Muscle layer of duodenum (tissue), 2 donors: ENCODE results near the gene EXO1.
"Not testable (repeated sequence)": the region's sequence is repeated elsewhere in the genome, so short reads cannot be mapped to it uniquely, and the experiment has no call there.

Experiments used
- H3K27ac ChIP-seq: one replicate; pipeline ENCODE4 v1.7.0; 2013; ENCODE audit warnings: mild to moderate bottlenecking, low read length
- H3K27me3 ChIP-seq: one replicate; pipeline ENCODE4 v1.7.0; 2013; ENCODE audit warnings: low read depth, mild to moderate bottlenecking, control low read depth, low read length
- H3K36me3 ChIP-seq, 2 donors: one replicate each; pipeline ENCODE4 v1.7.0; 2013; ENCODE audit warnings: low read length in 2 of 2, control low read depth in 1 of 2, mild to moderate bottlenecking in 1 of 2; ENCODE audit not compliant: insufficient read depth in 2 of 2, control insufficient read depth in 1 of 2
- H3K4me1 ChIP-seq, 2 donors: one replicate each; pipeline ENCODE4 v1.7.0; 2013; ENCODE audit warnings: low read length in 2 of 2, mild to moderate bottlenecking in 2 of 2, control low read depth in 1 of 2, moderate library complexity in 1 of 2; ENCODE audit not compliant: insufficient read depth in 2 of 2, control insufficient read depth in 1 of 2
- H3K4me3 ChIP-seq, 2 donors: one replicate each; pipeline ENCODE4 v1.7.0; 2013; ENCODE audit warnings: low read length in 2 of 2, low read depth in 1 of 2, mild to moderate bottlenecking in 1 of 2
- H3K9me3 ChIP-seq, 2 donors: one replicate each; pipeline ENCODE4 v1.7.0; 2013; ENCODE audit warnings: low read length in 2 of 2, control low read depth in 1 of 2, mild to moderate bottlenecking in 1 of 2; ENCODE audit not compliant: control insufficient read depth in 1 of 2
- donor health status: healthy.

The EXO1 gene

GRCh38 chr1:241819340-241819866 is 28.6 kb upstream of the EXO1 start:
- Histone ChIP-seq H3K36me3 (no peaks in the 10 kb centered on the region), H3K27me3 (no peaks in the 10 kb centered on the region), H3K9me3 (no peaks in the 10 kb centered on the region), H3K27ac (no peak overlapping the region), H3K4me1 (no peaks in the 10 kb centered on the region), H3K4me3 (no peak overlapping the region)

DNA sequence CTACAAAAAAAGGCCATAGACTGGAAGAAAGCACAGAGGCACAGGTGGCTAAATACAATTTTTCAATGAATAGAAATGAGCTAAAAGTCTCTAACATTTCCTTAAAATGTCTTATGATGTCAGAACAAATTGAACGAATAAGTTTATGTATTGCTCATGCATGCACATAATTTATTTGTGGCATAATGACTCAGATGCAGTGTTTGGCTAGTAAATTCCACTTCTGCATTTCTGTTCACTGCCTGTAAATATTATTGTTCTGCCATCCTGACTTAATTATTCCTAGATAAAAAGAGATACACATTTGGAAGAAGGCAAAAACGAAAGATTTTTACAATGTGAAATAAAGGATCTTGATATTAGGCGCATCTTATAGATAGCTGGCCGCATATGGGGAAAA is 26.6 kb upstream of the EXO1 start:
- no peaks in the 10 kb centered on the region for H3K27me3 ChIP-seq
- no peaks in the 10 kb centered on the region for H3K4me1 ChIP-seq
- no peak overlapping the region for H3K27ac ChIP-seq
- no peaks in the 10 kb centered on the region for H3K9me3 ChIP-seq
- H3K36me3 ChIP-seq, result no peaks in the 10 kb centered on the region
- H3K4me3 ChIP-seq, result no peak overlapping the region

- no peak overlapping the region for H3K27ac ChIP-seq
- no peaks in the 10 kb centered on the region for H3K36me3 ChIP-seq
- no peaks in the 10 kb centered on the region for H3K9me3 ChIP-seq
- H3K4me1 ChIP-seq, result no peaks in the 10 kb centered on the region
- H3K4me3 ChIP-seq, result no peak overlapping the region
- H3K27me3 ChIP-seq, result no peaks in the 10 kb centered on the region
These were observed 25.2 kb upstream of the EXO1 start for GRCh38 chr1:241822846-241823245.

- Histone ChIP-seq H3K36me3 (no peaks in the 10 kb centered on the region), H3K4me1 (no peaks in the 10 kb centered on the region), H3K9me3 (no peaks in the 10 kb centered on the region), H3K4me3 (no peak overlapping the region), H3K27me3 (no peaks in the 10 kb centered on the region), H3K27ac (no peak overlapping the region)
These were observed 24.1 kb upstream of the EXO1 start for GRCh38 chr1:241823925-241824324.

DNA sequence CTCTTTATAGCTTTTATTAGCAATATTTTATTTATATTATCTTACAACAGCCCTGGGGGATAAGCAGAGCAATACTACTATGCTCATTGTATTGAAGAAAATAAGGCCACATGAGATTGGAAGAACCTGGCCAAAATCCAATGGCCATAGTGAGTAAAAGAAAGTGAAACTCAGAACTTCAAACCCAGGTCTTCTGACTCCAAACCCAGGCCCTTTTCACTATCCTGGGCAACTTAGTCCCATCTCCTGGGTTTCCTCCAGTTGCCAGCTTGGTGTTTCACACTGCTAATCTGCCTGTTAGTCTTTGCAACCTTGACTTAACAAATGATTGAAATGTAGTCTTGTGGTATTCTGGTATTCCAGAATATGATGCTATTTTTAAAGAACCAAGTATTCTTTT is 22.4 kb upstream of the EXO1 start:
- no peak overlapping the region for H3K4me3 ChIP-seq
- no peaks in the 10 kb centered on the region for H3K27me3 ChIP-seq
- no peaks in the 10 kb centered on the region for H3K36me3 ChIP-seq
- H3K9me3 ChIP-seq, result no peaks in the 10 kb centered on the region
- H3K4me1 ChIP-seq, result no peaks in the 10 kb centered on the region
- no peak overlapping the region for H3K27ac ChIP-seq

GRCh38 chr1:241826613-241827012 is 21.4 kb upstream of the EXO1 start:
- not testable (repeated sequence) for H3K27me3 ChIP-seq, H3K9me3 ChIP-seq, H3K4me3 ChIP-seq, H3K36me3 ChIP-seq, H3K4me1 ChIP-seq, H3K27ac ChIP-seq

DNA sequence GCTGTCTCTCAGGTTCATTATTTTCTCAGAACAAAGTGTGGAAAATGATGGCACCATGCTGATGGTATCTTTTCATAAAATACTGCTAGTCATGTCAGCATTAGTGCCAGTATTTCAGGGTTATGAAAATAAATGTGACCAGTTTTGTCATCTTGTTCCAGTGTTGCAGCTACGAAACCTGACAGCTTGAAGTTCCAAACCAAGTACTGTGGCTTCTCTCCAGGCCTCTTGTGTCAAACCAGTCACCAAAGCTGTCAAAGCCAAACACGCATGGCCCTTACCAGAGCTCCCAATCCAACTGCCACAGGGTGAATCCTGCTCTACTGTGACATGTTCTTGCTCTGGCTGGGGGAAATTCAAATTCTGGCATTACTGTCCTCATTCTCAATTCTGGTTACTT is 20.7 kb upstream of the EXO1 start:
- H3K9me3 ChIP-seq, result no peaks in the 10 kb centered on the region
- H3K4me1 ChIP-seq, result no peaks in the 10 kb centered on the region
- H3K4me3 ChIP-seq, result no peak overlapping the region
- H3K27ac ChIP-seq, result no peak overlapping the region
- H3K36me3 ChIP-seq, result no peaks in the 10 kb centered on the region
- H3K27me3 ChIP-seq, result no peaks in the 10 kb centered on the region

GRCh38 chr1:241828463-241829021 is 19.5 kb upstream of the EXO1 start:
- H3K9me3 ChIP-seq, result no peaks in the 10 kb centered on the region
- H3K27me3 ChIP-seq, result no peaks in the 10 kb centered on the region
- no peak overlapping the region for H3K27ac ChIP-seq
- H3K4me3 ChIP-seq, result no peak overlapping the region
- no peaks in the 10 kb centered on the region for H3K4me1 ChIP-seq
- H3K36me3 ChIP-seq, result no peaks in the 10 kb centered on the region

GRCh38 chr1:241829468-241829867 is 18.5 kb upstream of the EXO1 start:
- Histone ChIP-seq H3K36me3 (no peaks in the 10 kb centered on the region), H3K27ac (no peak overlapping the region), H3K27me3 (no peaks in the 10 kb centered on the region), H3K9me3 (no peaks in the 10 kb centered on the region), H3K4me1 (no peaks in the 10 kb centered on the region), H3K4me3 (no peak overlapping the region)

- Histone ChIP-seq H3K27me3 (no peaks in the 10 kb centered on the region), H3K4me3 (no peak overlapping the region), H3K9me3 (no peaks in the 10 kb centered on the region), H3K27ac (no peak overlapping the region), H3K4me1 (no peaks in the 10 kb centered on the region), H3K36me3 (no peaks in the 10 kb centered on the region)
These were observed 13.1 kb upstream of the EXO1 start for GRCh38 chr1:241834733-241835377.

DNA sequence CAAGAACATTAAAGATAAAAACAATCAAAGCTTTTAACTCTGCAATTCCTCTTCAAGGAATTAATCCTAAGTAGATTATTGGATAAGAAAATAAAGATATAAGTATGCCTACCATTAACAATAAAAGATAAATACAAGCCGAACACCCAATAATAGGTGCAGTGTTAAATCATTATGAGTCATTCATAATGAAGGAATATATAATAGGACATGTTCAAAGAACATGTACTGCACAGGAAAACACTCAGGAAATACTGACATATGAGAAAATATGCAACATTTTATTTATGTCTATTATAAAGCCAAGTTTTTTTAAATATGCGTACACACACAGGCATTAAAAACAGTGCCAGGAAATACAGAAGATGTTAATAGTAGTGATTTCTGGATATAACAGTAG is 11.1 kb upstream of the EXO1 start:
- no peak overlapping the region for H3K4me3 ChIP-seq
- H3K4me1 ChIP-seq, result no peaks in the 10 kb centered on the region
- H3K9me3 ChIP-seq, result no peaks in the 10 kb centered on the region
- no peaks in the 10 kb centered on the region for H3K27me3 ChIP-seq
- H3K36me3 ChIP-seq, result no peaks in the 10 kb centered on the region
- no peak overlapping the region for H3K27ac ChIP-seq

DNA sequence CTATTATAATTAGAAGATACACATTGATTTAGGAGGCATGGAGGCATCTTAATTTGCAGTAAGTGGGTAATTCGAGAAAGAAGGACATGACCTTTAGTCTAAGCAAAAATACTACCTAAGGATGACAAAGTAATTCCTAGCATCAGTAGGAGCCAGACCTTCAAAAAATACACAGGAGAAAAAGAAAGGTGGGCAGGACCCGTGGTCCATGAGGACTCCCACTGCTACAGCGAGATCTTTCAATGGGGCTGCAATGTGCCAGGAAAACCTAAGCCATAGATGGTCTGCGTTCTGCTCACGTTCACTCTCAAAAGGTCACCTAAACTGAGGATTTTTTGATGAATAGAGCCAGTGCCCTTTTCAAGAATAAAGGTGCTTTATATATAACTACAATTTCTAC is 10.6 kb upstream of the EXO1 start:
- no peaks in the 10 kb centered on the region for H3K4me1 ChIP-seq
- H3K9me3 ChIP-seq, result no peaks in the 10 kb centered on the region
- no peaks in the 10 kb centered on the region for H3K36me3 ChIP-seq
- H3K4me3 ChIP-seq, result no peak overlapping the region
- no peaks in the 10 kb centered on the region for H3K27me3 ChIP-seq
- H3K27ac ChIP-seq, result no peak overlapping the region
